Measurements from ENCODE around the gene OSBPL3.

DNA sequence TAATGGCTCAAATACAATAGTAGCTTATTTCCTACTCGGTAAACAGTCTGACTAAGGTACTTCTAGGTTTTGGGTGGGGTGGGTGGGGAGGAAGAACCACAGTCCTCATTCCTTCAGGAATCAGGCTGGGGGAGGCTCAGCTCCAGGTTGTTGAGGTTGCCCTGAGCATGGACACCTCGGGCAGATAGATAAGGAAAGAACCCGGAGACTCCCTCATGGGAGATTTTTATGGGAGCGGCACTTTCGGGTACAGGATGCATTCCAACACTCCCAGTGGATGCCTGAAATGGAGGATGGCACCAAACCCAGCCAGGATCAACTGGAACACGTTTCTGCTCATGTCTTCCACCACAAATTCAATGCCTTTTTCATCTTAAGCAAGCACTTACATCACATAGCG lies 217.2 kb downstream of the OSBPL3 start:
- TF ChIP-seq, protein P1, sequence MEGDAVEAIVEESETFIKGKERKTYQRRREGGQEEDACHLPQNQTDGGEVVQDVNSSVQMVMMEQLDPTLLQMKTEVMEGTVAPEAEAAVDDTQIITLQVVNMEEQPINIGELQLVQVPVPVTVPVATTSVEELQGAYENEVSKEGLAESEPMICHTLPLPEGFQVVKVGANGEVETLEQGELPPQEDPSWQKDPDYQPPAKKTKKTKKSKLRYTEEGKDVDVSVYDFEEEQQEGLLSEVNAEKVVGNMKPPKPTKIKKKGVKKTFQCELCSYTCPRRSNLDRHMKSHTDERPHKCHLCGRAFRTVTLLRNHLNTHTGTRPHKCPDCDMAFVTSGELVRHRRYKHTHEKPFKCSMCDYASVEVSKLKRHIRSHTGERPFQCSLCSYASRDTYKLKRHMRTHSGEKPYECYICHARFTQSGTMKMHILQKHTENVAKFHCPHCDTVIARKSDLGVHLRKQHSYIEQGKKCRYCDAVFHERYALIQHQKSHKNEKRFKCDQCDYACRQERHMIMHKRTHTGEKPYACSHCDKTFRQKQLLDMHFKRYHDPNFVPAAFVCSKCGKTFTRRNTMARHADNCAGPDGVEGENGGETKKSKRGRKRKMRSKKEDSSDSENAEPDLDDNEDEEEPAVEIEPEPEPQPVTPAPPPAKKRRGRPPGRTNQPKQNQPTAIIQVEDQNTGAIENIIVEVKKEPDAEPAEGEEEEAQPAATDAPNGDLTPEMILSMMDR (IDR thresholded peaks at IDR 0.05) = no peak
- no peak for TF ChIP-seq POLR2A (IDR thresholded peaks at IDR 0.05)

All from body of pancreas (tissue), 4 donors.